GM08714 (cell line): Measurements from ENCODE around the gene DKK3.

Experiments
- H3K4me3 ChIP-seq: fragments of 200-500 bp; sonication (Bioruptor generic); 2 replicates; pipeline ENCODE4 v1.5.1; 2014; ENCODE audit warnings: mild to moderate bottlenecking, low read length, inconsistent platforms
- ZNF274 ChIP-seq: IDR thresholded peaks from 2 replicates; pipeline ENCODE4 v1.6.1; 2012; ENCODE audit warnings: mild to moderate bottlenecking, low read depth, low read length

DKK3 gene

GRCh38 chr11:11985016-11985715 lies 23.3 kb downstream of the DKK3 start:
- no peak overlapping the region for H3K4me3 ChIP-seq
- TF ChIP-seq ZNF274 = no peak

DNA sequence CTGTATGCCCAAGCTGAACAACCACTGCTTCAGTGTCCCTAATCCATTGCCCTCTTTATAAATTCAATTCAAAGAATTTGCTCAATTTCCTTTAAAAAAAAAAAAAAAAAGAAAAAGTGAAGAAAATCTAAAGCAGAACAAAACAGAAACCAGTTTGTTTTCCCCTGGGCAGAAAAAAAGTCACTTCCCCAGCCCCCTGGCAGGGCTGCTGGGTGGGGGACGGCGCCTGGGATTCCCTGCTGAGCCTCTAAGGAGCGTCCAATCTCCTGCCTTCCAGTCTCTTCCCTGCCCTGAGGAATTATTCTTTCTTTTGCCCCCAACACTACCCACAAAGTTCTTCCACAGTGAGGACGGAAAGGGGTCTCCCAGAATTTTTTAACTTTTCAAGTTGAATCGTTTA lies 23.9 kb downstream of the DKK3 start:
- no peak overlapping the region for H3K4me3 ChIP-seq

GRCh38 chr11:11983427-11983826 lies 25.0 kb downstream of the DKK3 start:
- no peak for TF ChIP-seq ZNF274

More for the DNA sequence above, 23.9 kb downstream of the DKK3 start:
- no peak for TF ChIP-seq ZNF274

DNA sequence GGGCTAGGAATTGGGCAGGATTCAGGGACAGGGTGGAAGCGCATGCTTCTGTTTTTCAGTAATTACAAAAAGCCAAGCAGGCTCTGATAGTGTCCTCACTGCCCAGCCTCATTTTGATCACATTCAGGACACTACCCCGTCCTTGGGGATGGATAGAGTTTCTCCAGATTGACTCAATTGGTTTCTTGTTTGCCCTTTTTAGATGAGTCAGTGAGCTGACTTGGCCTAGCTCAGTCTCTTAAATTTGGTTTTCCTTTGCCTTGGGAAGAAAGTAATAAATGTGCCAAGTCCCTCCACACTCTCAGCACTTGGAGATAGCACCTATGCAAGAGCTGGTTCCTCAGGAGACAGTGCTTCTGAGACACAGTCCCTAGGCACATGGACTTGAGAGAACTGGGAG lies 25.5 kb downstream of the DKK3 start:
- no peak for TF ChIP-seq ZNF274
- no peak overlapping the region for H3K4me3 ChIP-seq

More at GRCh38 chr11:11983427-11983826, 25.0 kb downstream of the DKK3 start:
- H3K4me3 ChIP-seq = no peak overlapping the region

DNA sequence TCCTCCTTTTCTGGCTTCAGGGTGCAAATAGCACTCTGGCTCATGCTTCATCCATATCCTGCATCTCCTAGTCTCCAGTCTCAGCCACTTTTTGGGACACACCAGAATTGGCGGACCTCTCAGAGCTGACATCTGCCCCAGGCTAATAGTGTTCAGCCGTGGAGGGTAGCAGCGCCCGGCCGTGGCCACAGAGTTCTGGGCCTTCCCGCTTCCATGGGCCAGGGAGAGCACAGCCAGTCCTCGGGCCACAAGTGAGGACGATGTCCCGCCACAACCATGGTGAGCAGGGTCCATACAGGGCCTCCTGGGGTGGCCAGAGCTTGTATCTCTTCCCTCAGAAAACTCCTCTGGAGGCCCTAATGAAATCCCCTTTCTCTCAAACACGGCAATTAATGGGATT lies 26.0 kb downstream of the DKK3 start:
- TF ChIP-seq ZNF274 = no peak
- no peak overlapping the region for H3K4me3 ChIP-seq

DNA sequence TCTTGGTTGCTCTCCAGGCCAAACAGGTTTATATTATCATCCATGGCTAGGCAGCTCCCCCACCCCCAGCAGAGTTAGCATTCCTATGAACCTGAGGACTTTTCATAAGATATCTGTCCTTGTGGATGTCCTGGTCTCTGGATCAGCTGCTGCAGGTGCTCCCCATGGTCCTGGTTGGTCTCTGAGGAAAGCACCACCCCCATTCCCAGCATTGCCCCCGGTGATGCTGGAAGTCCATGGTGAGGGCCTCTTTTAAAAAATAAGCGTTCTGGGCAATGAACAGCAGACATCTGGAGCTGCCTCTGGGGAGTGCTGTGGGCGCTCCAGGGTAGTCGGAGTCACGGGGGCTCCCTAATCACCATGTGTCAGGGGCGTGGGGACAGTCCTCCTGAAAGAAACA lies 26.6 kb downstream of the DKK3 start:
- no peak overlapping the region for H3K4me3 ChIP-seq
- no peak for TF ChIP-seq ZNF274

DNA sequence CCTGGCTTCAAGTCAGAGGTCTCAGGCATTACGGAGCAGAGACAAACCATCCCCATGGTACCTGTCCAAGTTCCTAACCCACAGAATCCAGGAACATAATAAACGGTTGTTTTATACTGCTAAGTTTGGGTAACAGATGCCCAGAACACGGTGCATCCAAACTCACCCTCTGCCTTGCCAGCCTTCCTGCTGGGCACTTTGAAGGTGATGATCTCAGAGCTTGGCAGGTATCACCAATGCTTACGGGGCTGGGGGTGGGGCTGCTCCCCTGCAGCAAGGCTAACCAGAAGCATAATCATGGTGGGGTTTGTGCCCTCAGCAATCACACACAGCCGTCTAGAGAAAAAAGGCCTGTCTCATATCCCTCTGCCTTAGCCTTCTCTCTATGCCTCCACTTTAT lies 27.1 kb downstream of the DKK3 start:
- TF ChIP-seq ZNF274 = no peak
- H3K4me3 ChIP-seq = no peak overlapping the region

- no peak overlapping the region for H3K4me3 ChIP-seq
- no peak for TF ChIP-seq ZNF274
Observed at GRCh38 chr11:11980841-11981308, 27.6 kb downstream of the DKK3 start.

- TF ChIP-seq ZNF274 = no peak
- H3K4me3 ChIP-seq = no peak overlapping the region
Observed at GRCh38 chr11:11980200-11980599, 28.2 kb downstream of the DKK3 start.

DNA sequence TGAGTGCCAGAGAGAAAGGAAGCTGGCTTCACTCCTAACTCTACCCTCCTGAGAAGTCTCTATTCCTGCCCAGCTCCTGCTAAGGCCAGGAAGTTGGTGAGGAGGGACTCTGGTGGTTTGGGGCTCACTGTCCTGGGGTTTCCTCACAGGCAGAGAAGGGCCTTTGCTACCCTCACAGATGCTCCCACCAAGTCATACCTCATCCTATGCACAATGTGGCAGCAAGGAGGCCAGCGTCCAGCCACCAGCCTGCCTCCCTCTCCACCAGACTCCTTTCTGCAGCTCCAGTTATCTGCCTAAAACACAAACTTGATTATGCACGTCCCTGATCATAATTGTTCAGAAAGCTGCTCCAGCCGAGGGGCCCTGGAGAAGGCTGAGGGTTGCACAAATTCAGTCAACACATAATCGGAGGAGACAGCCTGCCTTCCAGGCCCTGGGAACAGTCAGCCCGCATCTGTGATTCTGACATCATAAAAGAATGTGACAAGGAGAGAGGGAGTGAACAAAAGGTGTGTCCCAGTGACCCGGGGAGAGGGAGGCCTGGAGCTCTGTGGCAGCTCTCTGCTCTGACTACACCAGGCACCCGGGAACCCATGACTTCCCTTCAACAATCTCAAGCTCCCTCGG lies 28.8 kb downstream of the DKK3 start:
- no peak for TF ChIP-seq ZNF274
- no peak overlapping the region for H3K4me3 ChIP-seq

DNA sequence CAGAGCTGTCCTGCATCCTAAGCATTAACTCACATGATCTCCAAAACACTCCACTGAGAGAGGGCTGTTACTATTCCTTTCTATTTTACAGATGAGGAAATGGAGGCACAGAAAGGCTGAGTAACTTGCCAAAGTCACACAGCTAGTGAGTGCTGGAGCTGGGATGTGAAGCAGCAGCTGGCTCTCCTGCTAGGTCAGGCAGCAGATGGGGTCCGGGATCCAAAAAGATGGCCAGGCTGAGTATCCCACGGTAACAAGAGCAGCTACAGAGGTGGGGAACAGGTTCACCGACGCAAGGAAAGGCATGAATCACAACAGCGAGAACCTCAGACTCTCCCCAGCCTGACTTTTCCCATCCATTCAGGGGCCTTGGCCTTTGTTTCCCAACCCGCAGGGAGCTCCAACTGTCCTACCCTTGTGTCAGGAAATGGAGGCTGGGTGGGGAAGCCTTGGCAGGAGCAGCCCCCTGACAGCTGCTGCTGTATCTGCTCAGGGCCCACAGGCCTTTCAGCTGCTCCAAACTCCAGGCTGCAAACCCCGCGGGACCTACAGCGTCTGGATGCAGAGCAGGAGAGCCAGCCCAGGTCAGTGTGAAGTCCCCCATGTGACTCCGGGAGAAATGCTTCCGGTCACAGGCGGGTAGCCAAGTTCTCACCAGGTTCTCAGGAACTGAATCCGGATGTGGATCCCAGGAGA lies 29.5 kb downstream of the DKK3 start:
- H3K4me3 ChIP-seq = no peak overlapping the region
- TF ChIP-seq ZNF274 = no peak

DNA sequence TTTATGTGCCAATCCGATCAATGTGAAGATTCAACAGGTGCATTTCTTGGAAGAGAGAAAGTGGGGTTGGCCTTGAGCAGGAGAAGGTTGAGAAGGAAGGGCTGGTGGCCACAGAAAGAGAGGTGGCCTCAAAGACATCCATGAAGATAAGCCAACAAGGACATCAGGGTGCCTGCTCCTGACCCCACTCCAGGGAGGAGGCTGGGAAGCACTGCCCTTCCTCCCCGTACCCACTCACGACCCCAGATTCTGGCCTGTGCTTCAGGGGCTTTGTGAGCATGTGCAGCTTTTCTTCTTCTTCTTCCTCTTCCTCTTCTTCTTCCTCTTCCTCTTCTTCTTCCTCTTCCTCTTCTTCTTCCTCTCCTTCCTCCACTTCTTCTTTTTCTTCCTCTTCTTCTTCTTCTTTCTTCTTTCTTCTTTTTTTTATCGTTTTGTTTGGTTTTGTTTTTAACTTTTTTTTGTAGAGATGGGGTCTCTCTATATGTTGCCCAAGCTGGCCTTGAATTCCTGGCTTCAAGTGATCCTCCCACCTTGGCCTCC lies 30.3 kb downstream of the DKK3 start:
- TF ChIP-seq ZNF274 = no peak
- no peak overlapping the region for H3K4me3 ChIP-seq

DNA sequence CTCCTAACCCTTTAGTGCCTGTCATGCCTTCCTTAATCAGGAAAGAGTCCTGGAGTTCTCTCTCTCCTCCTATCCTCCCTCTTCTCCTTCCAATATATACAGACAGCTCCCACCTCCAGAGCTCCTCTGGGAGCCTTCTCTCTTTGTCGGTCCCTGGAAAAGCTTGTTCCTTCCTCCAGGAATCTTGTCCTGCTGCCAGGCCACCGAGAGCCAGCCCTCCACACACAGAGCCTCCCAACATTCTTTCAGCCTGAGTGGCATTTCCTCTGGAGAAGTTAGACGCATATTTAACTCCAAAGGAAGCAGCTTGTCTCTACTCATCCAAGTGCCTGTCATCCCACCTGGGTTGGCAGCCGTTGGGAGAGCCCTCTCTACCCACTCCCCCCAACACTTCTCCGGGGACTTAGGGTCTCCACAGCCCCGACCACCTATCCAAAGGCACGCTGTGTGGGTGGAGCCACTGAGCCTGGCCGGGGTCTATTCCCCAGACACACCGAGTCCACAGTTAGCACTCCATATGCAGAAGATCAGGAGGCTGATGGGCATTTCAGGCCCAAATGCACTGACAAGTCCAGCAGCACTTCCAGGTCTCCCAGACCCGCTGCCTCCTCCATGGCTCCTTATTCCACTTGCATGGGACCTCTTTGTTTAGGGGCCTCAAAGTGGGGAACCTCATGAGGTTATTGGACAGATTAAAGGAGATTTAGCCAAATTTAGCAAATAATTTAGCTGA lies 31.1 kb downstream of the DKK3 start:
- no peak overlapping the region for H3K4me3 ChIP-seq
- TF ChIP-seq ZNF274 = no peak
